Umbilical cord (tissue), 2 donors: ENCODE data around the gene DENND1A. TPM values are rescaled to one million over a fixed set of nuclear protein-coding genes. Genes with fewer than 3 reads are reported as not detected.
A peak's percentile ranks its signal among the peaks of the same experiment; 100 is the strongest.
"Not testable (repeated sequence)": the region's sequence is repeated elsewhere in the genome, so short reads cannot be mapped to it uniquely, and the experiment has no call there.

Experiments used
- DNase-seq: peaks from one replicate; pipeline ENCODE4 v3.0.0-alpha.2; 2015; ENCODE audit warnings: low spot score
- total RNA-seq: library from RNA; depleted of rRNA; stranded (reverse); fragments of >200 nt; gene quantifications from one replicate; pipeline ENCODE4 v1.2.3, GENCODE V29; 2014; ENCODE audit warnings: low replicate concordance; ENCODE audit not compliant: insufficient read depth

The DENND1A gene
- total RNA-seq, 1 donor from 2014 or later, result 35.4 TPM

GRCh38 chr9:123816817-123817472 lies 113.0 kb downstream of the DENND1A start:
- DNase-seq, result no peak

- DNase-seq, result not testable (repeated sequence)
These were observed 114.1 kb downstream of the DENND1A start for GRCh38 chr9:123815856-123816255.

GRCh38 chr9:123814496-123814895 lies 115.4 kb downstream of the DENND1A start:
- DNase-seq, result no peak

- no peak for DNase-seq
These were observed 116.9 kb downstream of the DENND1A start for GRCh38 chr9:123812984-123813383.

GRCh38 chr9:123807251-123807650 lies 122.7 kb downstream of the DENND1A start:
- no peak for DNase-seq

GRCh38 chr9:123806829-123807228 lies 123.1 kb downstream of the DENND1A start:
- no peak for DNase-seq

GRCh38 chr9:123798195-123798594 lies 131.7 kb downstream of the DENND1A start:
- no peak for DNase-seq

- no peak for DNase-seq
These were observed 133.1 kb downstream of the DENND1A start for GRCh38 chr9:123796618-123797484.

- no peak for DNase-seq
These were observed 133.8 kb downstream of the DENND1A start for GRCh38 chr9:123796094-123796493.

GRCh38 chr9:123795336-123795735 lies 134.6 kb downstream of the DENND1A start:
- DNase-seq, result peak; percentile 80

- DNase-seq, result no peak
These were observed 137.4 kb downstream of the DENND1A start for GRCh38 chr9:123792501-123792900.

- DNase-seq, result no peak
These were observed 140.2 kb downstream of the DENND1A start for GRCh38 chr9:123789554-123790292.

- DNase-seq, result no peak
These were observed 142.5 kb downstream of the DENND1A start for GRCh38 chr9:123787416-123787815.

- peak; percentile 66 for DNase-seq
These were observed 145.4 kb downstream of the DENND1A start for GRCh38 chr9:123784518-123784917.

GRCh38 chr9:123778232-123778902 lies 151.6 kb downstream of the DENND1A start:
- no peak for DNase-seq

GRCh38 chr9:123776708-123777537 lies 153.0 kb downstream of the DENND1A start:
- DNase-seq, result peak; percentile 42

GRCh38 chr9:123775289-123776284 lies 154.3 kb downstream of the DENND1A start:
- no peak for DNase-seq

- DNase-seq, result no peak
These were observed 156.1 kb downstream of the DENND1A start for GRCh38 chr9:123773783-123774182.

GRCh38 chr9:123772967-123773366 lies 157.0 kb downstream of the DENND1A start:
- no peak for DNase-seq
